Measurements from ENCODE around the gene KDSR.

The KDSR gene

DNA sequence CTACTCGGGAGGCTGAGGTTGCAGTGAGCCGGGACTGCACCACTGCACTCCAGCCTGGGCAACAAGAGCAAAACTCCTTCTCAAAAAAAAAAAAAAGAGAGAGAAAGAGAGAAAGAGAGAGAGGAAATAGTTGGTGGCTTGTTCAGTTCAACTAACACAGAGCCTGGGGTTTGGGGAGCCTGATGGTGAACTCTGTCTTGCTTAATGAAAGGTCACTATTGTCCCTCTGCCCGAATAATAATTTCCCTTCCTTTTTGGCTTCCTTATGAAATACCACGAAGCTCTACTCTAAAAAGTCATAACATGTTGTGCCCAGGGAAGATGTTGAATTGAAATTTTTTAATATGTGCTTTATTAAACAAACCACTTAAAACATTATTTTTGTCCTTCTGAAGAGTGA, 64.8 kb downstream of the KDSR start:
- no peak for DNase-seq

DNA sequence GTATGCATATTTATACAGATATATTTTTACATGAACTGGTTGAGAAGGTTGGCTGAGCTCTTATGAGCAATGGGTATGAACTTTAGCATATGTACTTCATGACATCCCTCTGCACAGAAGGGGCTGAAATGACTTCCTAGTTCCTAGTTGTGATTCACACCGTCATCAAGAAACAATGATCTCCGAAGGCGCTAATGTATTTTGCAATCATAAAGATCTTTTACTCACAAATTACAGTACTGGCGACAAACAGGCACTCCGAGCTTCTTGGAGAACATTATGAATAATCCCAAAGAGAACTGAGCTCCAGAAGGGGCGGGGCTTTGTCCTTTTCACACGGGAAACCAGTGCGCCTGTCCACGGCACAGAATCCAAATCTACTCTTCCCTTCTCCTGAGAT, 65.6 kb downstream of the KDSR start:
- peak; percentile 69 for DNase-seq

DNA sequence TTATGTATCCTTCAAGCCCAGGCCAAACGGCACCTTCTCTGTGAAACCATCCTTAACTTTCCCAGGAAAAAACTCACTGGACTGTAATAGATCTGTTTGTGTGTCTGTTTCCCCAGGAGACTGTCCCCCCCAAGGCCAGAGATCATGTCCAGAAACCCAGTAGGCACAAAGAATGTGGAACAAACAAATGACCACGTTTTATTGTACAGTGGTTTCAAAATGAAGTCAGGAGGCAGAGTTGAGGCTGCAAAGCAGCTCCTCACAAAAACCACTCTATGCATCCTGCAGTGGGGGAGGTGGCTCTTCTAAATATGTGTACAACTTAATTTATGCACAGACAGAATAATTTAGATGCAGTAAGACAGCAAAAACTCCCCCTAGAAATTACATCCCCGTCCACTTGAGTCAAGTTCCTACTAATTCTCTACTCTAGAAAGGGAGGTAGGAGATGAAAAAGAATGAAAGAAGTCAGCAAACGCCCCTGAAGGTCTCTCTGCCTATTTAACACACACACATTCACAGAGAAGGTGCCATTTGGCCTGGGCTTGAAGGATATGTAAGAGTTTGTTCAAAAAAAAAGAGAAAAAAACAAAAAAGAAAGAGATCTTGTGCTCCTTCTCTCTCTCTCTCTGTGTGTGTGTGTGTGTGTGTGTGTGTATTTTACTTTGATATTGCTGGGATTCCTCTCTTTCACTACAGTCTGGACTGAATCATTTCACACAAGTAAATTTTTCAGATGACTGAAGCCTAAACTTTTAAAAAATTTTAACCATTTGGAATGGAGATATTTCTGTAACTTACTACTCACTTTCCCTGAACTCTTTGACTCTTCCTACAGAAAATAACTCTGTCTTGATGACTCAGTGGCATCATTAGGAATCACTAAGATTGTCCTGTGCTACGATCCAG, 66.9 kb downstream of the KDSR start:
- peak; percentile 82 for DNase-seq

DNA sequence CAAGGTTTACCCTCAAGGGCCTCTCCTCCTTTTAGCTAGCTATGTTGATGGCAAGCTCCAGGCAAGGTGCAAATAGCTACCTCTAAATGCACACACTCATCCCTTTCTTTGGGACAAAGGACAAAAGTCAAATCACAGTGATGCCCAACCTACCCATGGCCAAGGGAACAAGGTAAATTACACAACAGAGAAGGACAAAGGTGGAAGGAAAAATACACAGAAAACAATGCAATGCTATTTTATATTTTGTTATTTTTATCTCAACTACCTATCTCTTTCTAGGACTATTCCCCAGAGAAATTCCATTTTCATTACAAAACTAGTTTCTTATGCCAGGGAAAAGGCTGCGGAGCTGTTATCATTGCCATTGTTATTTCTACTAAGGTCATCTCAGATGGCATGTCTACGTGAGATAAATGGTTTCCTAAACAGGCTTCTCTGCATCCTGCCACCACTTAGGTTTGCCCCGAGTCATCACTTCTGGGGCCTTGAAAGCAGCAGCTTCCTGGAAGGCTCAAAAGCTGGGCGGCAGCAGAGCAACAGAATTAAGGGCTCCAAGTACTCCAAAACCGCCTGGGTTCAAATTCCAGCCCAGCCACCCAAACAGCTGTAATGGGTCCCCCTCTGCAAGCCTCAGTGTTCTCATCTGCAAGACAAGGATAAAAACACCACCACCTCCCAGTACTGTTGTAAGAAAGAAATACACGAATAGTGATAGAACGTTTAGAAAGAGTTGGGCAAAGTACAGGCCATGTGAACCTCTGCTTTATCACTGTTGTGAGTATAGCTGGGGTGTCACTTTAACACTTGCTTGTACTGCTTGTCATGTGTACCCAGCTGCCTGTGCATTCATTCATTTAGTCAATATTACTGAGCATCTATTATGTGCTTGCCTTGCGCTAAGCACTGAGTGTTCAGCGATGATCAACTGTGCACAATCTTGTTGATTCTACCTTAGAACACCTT, 68.3 kb downstream of the KDSR start:
- peak; percentile 64 for DNase-seq

DNA sequence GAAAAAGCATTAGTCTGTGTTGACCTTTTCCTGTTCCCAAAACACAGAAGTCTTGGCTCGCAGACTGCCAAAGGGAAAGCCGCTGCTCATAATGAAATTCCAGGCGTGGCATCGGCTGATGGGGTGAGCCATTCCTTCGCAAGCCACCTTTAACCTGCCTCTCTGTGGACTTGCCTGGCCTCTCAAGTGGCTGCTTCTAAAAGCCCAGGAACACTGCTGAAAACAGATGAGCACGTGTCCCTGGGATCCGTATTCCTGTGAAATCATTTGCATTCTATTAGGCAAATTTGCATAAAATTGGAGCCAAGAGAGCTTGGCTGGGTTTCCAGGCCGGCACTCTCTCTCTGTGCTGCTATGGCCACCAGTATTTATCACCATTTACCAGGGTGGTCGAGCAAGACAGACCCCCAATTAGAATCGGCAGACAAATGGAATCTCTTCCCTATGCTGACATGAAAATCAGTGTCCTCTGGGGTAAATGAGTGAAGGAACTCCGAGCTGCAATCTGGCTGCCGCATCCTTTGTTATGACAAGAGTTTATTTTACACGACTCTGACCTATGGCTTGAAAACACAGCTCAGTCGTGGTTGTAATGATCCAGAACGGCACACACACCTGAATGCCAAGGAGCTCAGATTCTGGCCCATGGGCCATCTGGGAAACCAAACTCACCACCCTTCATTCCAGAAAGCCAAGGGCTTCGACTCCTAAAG, 69.2 kb downstream of the KDSR start:
- no peak for DNase-seq

DNA sequence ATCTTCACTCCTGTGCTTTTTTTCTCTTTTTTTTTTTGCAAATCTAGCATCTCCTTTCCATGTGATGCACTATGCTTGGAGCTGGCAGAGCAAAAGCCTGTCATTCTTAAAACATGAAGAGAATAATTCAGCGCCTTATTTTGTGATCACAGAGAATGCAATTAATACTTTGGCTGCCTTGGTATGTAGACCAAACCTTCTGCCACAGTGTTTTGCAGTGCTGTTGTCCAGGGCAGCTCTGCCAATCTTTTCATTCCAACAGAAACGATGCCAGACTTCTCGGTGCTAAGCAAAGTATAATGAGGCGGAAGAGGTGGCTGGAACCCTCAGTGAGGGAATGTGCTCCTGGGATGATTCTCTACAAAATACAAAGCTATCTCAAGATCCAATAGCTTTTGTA, 73.1 kb downstream of the KDSR start:
- no peak for DNase-seq

DNA sequence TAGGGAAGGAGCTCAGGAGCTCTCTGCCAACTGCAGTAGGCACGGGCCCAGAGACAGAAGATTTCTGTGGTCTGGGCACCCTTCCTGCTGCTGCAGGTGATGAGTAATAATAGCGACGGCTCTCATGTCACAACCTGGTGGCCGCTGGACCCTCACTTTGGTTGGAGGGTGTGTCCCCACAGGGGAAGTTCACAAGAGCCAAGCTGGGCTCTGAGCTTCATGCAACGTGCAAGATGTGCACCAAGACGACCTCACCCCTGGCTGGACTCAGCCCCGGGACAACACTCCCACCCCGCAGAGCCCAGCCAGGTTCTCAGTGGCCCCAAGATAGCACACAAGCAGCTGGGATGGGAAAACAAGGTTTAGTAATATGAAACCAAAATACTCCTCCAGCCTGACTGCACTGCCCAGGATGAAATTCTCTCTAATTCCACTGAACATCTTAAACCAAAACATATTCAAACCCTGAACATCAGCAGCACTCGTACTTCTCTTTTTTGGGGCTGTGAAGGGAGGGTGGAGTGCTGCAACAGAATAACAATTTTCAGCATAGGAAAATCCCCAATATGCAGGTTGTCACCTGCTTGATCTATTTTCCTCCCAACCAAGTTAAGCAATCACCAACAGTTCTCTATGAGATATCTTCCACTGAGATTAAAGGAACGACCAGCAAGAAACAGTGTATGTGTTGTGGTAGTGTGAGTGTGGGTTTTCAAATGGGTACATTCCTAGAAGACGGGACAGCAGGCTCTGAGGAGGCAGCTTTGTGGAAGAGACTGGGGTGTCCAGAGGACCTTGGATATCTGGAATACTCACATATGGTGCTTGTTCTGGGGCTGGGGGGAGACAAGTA, 73.9 kb downstream of the KDSR start:
- peak; percentile 45 for DNase-seq

DNA sequence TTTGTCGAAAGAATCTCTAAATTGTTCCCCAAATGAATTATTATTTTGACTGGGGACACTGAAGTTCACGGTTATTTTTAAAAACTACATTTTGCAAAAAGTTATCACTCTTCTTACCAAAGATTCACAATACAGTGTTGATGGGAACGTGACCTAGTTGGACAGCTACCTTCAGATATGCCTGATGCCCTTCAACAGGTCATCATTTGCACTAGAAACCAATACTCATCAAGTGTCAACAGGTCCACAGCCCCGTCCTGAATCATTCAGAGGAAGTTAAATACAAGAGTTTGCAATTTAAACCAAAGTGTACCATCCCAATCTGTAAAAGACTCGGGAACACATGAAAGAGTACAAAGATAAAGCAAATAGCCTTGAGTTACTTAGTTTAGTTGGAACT, 75.7 kb downstream of the KDSR start:
- DNase-seq: no peak

DNA sequence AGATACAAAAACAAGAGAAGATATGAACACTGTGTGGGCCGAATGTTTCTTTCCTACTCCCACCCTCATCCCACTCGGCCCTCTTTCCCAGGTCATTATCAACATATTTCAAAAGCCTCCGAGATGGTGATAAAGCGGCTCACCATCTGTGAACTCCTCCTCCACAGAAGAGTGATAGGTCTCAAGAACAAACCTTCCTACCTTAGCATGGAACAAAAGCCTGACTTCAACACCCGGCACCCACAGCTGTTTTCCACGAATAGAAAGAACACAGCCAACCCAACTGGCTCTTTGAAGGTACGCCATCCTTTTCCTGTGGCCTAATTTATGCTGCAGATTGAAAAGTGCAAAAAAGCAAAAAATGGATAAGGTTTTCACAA, 76.2 kb downstream of the KDSR start:
- DNase-seq: no peak

DNA sequence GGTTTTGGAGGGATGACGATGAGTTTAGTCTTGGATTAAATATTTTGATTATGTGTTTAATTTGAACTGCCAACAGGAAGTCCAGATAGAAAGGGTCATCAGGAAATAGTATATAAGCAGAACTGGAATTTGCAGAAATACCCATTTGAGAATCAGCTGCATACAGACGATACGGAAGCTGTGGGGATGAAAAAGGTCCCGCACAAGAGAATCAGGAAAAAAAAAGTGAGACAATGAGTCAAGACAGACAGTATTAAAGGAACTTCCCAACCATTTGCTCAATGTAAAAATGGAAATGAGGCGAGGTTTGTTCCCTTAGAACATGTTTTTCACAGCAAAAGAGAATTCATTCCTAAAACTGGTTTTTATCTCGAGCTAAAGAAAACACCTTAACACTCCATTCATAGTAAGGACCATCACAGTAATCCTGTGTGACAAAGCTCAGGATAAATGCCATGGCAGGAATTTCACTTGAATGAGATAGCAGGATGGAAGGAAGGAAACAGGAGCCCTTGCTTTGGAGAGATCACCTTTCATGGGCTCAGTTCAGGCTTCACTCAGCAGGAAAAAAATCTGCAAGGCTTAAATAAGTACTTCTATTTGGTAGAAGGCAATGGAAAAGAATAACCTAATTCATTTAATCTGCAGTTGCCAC, 76.7 kb downstream of the KDSR start:
- no peak for DNase-seq

DNA sequence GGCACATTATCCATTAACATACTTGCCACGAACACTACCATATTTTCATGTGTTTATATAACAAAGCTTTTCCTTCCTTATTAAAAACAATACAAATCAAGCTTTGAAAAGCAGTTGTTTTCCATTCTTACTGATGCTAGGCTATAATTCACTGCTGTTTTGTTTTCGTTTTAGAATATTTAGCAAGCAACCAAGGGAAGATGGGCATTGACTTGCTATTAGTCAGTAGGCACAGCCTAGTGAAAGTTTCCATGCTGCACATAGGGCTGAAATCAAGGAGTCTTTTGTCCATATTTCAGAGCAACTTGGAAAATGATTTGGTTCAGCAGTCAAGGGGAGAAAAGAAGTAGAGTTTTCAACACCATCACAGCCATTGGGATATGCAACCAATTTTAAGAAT, 78.7 kb downstream of the KDSR start:
- no peak for DNase-seq

DNA sequence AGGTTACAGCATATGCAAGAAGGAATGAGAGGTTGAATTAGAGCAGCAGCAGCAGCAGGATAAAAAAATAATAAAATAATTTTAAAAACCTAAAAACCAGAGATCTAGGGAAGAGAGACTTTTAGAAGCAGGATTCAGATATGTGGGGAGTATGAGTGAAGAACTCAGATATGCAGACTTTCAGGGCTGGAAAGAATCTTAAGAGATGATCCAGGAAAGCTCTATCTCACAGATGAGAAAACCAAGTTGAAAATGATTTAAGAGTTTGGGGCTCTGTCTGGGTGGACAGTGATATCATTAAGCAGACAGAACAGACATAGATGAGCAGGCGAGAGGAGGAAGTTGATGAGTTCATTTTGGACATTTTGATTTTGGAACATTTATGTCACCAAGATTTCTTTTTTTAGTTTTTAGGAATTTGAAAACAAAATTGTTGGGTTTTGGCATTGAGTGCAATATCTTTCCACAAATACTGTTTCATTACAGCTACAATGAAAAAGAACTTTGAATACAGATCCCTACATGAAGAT, 79.2 kb downstream of the KDSR start:
- no peak for DNase-seq

DNA sequence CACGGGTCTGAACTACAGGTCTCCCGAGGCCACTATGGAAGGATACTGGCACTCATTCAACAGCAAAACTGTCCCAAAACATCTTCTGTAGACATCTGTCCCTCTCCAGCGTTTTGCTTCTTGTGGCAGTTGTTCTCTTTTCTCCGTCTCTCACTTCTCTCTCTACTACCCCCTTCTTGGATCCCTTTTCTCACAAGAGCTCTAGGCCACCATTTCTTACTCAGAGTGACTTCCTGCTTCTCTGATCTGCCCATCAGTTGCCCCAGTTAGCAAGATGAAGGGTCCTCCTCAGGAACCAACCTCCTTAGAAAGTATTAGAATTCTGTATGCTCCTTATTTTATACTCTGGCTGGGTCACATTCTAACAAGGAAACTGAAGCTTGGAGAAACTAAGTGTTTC, 80.1 kb downstream of the KDSR start:
- DNase-seq: no peak

DNA sequence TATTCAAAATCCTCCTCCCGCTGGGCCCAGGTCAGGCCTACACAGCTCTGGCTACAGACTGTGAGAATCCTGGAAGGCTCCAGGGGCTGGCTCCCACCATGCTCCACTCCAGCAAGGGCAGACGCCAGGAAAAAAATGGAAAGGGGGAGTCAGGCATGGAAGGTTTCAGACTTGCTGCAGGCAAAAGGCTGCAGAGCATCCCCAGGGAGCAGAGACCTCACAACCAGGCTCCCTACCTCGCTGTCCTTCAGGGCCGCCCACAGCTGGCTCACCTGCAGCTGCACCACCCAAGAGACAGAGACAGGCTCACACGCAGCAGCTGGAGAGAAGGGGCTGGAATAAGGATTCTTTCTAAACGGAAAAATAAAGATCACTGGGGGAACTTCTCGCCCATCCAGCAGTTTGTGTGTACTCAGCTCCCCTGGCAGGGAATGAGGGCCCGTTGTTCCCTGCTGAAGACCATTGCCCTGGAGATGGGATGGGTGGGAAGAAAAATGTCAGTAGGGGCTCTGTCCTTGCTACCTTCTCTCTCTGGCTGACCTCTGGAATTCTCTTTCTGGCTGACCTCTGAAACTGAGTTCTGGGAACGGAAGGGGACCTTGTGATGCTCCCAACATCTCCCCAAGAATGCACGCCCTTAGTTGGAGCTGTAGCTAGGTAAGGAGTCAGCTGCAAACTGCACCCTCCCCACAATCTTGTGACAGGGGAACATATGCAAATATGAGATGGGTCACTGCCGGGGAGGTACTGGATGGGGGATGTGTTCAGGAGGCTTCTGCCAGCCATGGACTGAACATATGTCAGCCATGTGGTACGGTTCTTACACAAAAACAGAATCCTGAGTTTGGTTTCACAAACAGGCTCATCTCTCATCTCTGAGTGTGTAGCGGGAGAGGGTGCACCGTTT, 81.9 kb downstream of the KDSR start:
- DNase-seq: no peak

DNA sequence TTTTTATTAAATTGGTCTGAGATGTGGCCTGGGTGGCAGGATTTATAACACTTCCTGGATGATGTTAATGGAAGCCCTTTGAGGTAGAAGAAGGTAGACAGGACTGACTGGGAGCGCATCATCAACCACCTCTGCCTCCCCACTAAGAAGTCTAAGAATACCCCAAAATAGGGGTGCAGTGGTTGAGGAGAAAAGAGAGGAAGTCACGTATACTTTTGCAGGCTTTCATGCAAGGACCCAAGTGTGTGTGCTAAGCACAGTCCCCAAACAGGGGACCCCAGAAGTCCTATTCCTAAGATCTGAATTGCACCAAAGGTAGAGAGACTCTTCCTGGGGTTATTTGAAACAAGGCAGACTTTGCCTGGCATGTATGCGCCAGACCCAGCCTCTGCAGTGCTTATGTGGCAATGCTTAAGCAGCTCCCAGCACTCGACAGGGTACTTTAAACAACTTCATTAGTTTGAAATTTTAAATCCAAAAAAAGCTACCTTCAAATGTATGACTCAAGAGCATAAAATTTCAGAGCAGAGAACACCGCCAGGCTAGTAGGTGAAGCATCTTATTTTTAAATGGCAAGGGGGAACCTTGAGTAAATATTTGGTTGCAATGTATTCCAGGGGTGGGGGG, 82.7 kb downstream of the KDSR start:
- DNase-seq: no peak

DNA sequence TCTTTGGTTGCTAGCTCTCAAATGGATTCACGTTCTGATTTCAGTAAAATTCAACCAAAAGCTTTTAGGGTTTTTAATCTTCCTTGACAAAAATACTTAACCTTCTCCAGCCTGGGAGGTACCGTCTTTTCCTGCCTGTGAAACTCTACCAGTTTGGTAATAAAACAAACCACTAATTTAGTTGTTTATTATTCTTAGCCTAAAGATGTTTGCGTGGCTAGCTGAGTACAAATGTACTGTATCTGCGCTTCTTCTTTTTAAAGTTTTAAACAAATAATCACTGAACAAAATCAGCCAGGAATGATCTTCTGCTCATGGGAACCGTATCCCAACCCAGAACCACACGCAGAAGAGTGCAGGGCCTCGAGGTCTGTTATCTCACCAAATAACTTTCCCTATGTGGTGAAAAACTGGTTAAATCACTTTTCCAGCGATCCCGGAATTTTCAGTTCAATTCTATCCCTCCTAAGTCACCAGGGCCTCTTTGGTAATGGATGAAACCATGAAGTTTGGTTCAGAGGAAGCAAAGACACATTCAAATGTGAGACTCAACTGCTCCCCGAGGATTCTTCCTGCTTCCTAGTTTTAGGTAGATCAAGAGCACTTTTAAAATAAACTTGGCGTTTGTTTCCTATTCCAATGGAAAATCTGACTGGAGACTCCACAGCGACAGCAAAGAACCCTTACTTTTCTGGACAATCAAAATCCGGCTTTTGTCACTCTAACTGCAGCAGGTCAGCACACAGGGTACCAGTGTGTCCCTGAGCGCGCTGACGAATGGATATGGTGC, 83.5 kb downstream of the KDSR start:
- DNase-seq: no peak

DNA sequence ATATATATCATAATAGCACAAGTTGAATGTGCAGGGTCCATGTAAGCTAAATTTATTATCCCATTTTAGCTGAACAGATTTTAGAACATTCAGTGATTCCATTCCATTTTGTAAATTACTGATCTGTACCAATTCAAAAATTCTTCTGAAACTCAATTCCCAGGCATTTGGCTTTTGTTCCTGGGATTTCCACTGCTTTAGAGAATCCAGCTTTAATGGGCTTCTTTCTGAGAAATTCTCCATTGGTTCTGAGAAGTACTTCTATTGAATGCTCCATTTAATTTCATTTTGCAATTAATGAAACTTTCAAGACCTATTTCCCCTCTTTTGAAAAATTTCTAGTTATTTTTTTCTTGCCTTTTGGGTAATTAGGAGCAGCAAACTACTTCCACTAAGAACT, 84.2 kb downstream of the KDSR start:
- DNase-seq: no peak
